Measurements from ENCODE around the gene COA5. TPM values are rescaled to one million over a fixed set of nuclear protein-coding genes. Genes with fewer than 3 reads are reported as not detected.

COA5 gene
- 20.7 to 25.4 TPM (median 22.2 TPM) in 5 replicates for total RNA-seq (2022; extraction: Qiagen RNA extraction)

GRCh38 chr2:98608116-98608961, at the start of gene COA5, which contains the start of gene UNC50:
Gene COA5, minus strand, starts transcription at chr2:98608512. Its CDS starts 107 bp downstream, at chr2:98608405.
Gene UNC50, plus strand, starts transcription at chr2:98608589. Its CDS starts 1,171 bp downstream, at chr2:98609760.

Other genes starting within 250 kb of the COA5 start
- 6.4 to 10.7 TPM (median 9.6 TPM) in 5 replicates for gene INPP4A, start 163.7 kb downstream of the COA5 start, total RNA-seq (2022; extraction: Qiagen RNA extraction)
- 43.7 to 47.8 TPM (median 46.0 TPM) in 5 replicates for gene UNC50, start 77 bp upstream of the COA5 start, total RNA-seq (2022; extraction: Qiagen RNA extraction)
- 0.98 to 2.1 TPM (median 1.3 TPM) in 5 replicates for gene MGAT4A, start 122.6 kb upstream of the COA5 start, total RNA-seq (2022; extraction: Qiagen RNA extraction)